Choroid plexus epithelial cell (primary cell): ENCODE results near the gene RASA2.

Source experiments
- DNase-seq: peaks from one replicate; pipeline ENCODE4 v3.0.0-alpha.2; 2010; ENCODE audit warnings: low read depth
- H3K4me3 ChIP-seq: 2 replicates; pipeline ENCODE4 v1.5.1; 2011; ENCODE audit warnings: low read depth, mild to moderate bottlenecking, control low read depth, low read length, moderate library complexity
- CTCF ChIP-seq: conservative IDR thresholded peaks from 2 replicates; pipeline ENCODE4 v1.5.1; 2011; ENCODE audit warnings: low read depth, mild to moderate bottlenecking, control low read depth, inconsistent platforms, low read length, moderate library complexity

The RASA2 gene

GRCh38 chr3:141539431-141540187, 52.8 kb downstream of the RASA2 start:
- no peak for TF ChIP-seq CTCF
- H3K4me3 ChIP-seq = no peak overlapping the region
- no peak for DNase-seq

GRCh38 chr3:141540531-141540930, 53.7 kb downstream of the RASA2 start:
- no peak overlapping the region for H3K4me3 ChIP-seq
- no peak for TF ChIP-seq CTCF
- no peak for DNase-seq

GRCh38 chr3:141542202-141542969, 55.6 kb downstream of the RASA2 start:
- no peak overlapping the region for H3K4me3 ChIP-seq
- no peak for TF ChIP-seq CTCF
- no peak for DNase-seq

GRCh38 chr3:141542989-141543388, 56.2 kb downstream of the RASA2 start:
- DNase-seq = no peak
- no peak for TF ChIP-seq CTCF
- no peak overlapping the region for H3K4me3 ChIP-seq

- no peak for DNase-seq
- no peak for TF ChIP-seq CTCF
- H3K4me3 ChIP-seq = no peak overlapping the region
Measured at GRCh38 chr3:141544697-141545096, 57.9 kb downstream of the RASA2 start.

GRCh38 chr3:141546081-141546480, 59.3 kb downstream of the RASA2 start:
- TF ChIP-seq CTCF = no peak
- H3K4me3 ChIP-seq = no peak overlapping the region
- DNase-seq = no peak
